ENCODE results near the gene MATCAP1.

- TF ChIP-seq CTCF (IDR thresholded peaks at IDR 0.05): no peak
- no peak for TF ChIP-seq NR2C2 (CRISPR knock-in tag; IDR thresholded peaks at IDR 0.05)
- no peak for TF ChIP-seq IRF2 (CRISPR knock-in tag; IDR thresholded peaks at IDR 0.05; ENCODE audit: borderline replicate concordance, low read depth)
- no peak for TF ChIP-seq STAT6 (CRISPR knock-in tag; conservative IDR thresholded peaks at IDR 0.05; ENCODE audit: low read depth)
- no peak for TF ChIP-seq SMAD3 (CRISPR knock-in tag; IDR thresholded peaks at IDR 0.05; ENCODE audit: borderline replicate concordance)
- TF ChIP-seq ELF4 (CRISPR knock-in tag; IDR thresholded peaks at IDR 0.05; ENCODE audit: low read depth): no peak
- no peak for TF ChIP-seq E2F5 (CRISPR knock-in tag; IDR thresholded peaks at IDR 0.05)
- no peak for TF ChIP-seq ATF2 (CRISPR knock-in tag; IDR thresholded peaks at IDR 0.05; ENCODE audit: borderline replicate concordance, low read depth)
Observed at GRCh38 chr16:67215706-67216105, 31.9 kb upstream of the MATCAP1 start.

Data from WTC11 (cell line).